ENCODE measurements around the gene KCNMA1. TPM values are rescaled to one million over a fixed set of nuclear protein-coding genes. Genes with fewer than 3 reads are reported as not detected.

Gene KCNMA1
- total RNA-seq, 1 donor from 2014 or later, result 41.3 TPM

DNA sequence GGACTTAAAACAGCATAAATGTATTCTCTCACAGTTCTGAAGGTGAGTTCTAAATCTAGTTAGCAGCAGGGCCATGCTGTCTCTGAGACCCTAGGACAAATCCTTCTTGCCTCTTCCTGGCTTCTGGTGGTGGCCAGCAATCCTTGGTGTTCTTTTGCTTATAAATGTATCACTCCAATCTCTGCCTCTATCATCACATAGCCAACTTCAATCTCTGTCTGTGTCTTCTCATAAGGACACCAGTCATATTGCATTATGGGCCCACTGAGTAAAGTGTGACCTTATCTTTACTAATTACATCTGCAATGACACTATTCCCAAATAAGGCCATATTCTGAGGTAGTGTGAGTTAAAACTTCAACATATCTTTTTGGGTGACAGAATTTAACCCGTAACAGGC is 778.9 kb downstream of the KCNMA1 start:
- Histone ChIP-seq H3K27me3 (ENCODE audit: low read depth) (no peaks in the 10 kb centered on the region), H3K36me3 (no peaks in the 10 kb centered on the region), H3K4me3 (no peak overlapping the region), H3K4me1 (no peaks in the 10 kb centered on the region), H3K9me3 (no peaks in the 10 kb centered on the region), H3K27ac (no peak overlapping the region)
- TF ChIP-seq, protein P1, sequence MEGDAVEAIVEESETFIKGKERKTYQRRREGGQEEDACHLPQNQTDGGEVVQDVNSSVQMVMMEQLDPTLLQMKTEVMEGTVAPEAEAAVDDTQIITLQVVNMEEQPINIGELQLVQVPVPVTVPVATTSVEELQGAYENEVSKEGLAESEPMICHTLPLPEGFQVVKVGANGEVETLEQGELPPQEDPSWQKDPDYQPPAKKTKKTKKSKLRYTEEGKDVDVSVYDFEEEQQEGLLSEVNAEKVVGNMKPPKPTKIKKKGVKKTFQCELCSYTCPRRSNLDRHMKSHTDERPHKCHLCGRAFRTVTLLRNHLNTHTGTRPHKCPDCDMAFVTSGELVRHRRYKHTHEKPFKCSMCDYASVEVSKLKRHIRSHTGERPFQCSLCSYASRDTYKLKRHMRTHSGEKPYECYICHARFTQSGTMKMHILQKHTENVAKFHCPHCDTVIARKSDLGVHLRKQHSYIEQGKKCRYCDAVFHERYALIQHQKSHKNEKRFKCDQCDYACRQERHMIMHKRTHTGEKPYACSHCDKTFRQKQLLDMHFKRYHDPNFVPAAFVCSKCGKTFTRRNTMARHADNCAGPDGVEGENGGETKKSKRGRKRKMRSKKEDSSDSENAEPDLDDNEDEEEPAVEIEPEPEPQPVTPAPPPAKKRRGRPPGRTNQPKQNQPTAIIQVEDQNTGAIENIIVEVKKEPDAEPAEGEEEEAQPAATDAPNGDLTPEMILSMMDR (IDR thresholded peaks at IDR 0.05), result no peak
- ATAC-seq (no peak), DNase-seq (no peak)
- intact Hi-C loops (cut with DNase I), result no loop called here

DNA sequence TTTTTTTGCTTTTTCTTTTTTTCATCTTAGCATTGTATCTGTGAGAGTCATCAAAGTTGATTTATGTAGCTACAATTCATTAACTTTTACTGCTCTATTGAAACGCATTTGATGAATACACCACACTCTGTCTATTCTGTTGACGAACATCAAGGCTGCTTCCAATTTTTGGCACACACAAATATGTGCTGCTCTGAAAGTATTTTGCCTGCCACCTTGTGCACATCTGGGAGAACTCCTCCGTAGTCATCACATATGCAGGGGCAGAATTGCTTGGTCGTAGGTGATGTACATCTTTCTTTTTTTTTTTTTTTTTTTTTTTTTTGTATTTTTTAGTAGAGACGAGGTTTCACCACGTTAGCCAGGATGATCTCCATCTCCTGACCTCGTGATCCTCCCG is 796.8 kb downstream of the KCNMA1 start:
- TF ChIP-seq, protein P1 (IDR thresholded peaks at IDR 0.05), result no peak
- H3K4me3 ChIP-seq, result no peak overlapping the region
- DNase-seq (no peak), ATAC-seq (no peak)
- intact Hi-C loops (cut with DNase I), result no loop called here
- no peaks in the 10 kb centered on the region for H3K36me3 ChIP-seq
- H3K27me3 ChIP-seq (ENCODE audit: low read depth), result no peaks in the 10 kb centered on the region
- no peaks in the 10 kb centered on the region for H3K9me3 ChIP-seq
- H3K4me1 ChIP-seq, result no peaks in the 10 kb centered on the region
- H3K27ac ChIP-seq, result no peak overlapping the region

DNA sequence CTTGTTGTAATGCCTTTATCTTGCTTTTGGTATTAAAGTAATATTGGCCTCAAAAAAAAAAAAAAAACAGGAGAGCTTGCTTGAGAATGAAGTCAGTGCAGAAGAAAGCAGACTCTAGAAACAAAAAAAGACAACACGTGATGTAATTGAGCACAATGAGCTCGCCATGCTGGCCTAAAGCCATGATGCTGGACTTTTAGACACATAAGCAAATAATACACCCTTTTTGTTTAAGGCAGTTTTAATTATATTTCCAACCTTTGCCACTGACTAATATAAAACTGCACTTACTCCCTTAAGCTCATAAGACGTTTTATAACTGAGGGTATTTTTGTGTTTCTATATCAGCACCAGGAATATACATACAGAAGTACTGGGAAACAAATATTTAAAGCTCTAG is 798.3 kb downstream of the KCNMA1 start:
- Histone ChIP-seq H3K9me3 (no peaks in the 10 kb centered on the region), H3K4me3 (no peak overlapping the region), H3K4me1 (no peaks in the 10 kb centered on the region), H3K27me3 (ENCODE audit: low read depth) (no peaks in the 10 kb centered on the region), H3K27ac (no peak overlapping the region), H3K36me3 (no peaks in the 10 kb centered on the region)
- ATAC-seq, result no peak
- TF ChIP-seq, protein P1 (IDR thresholded peaks at IDR 0.05), result no peak
- intact Hi-C loops (cut with DNase I), result no loop called here
- no peak for DNase-seq

DNA sequence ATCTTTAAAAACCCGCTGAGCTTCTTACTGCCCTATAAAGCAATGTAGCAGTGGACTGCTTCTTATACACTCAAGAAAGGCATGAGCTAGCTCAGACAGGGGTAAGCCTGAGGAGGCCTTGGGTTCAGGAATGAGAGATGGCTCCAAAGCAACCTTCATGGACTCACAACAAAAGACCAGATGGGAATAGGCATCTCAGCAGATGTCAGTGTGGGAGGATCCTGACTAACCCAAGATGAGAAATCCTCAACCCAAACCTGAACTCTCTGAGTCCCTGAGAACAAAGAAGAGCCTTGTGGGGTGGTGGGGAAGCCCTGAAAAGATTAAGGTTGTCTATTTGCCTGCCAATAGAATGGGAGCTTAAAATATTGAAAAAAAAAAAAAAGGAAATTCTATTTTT is 807.4 kb downstream of the KCNMA1 start:
- ATAC-seq (no peak), DNase-seq (no peak)
- no peaks in the 10 kb centered on the region for H3K27me3 ChIP-seq (ENCODE audit: low read depth)

DNA sequence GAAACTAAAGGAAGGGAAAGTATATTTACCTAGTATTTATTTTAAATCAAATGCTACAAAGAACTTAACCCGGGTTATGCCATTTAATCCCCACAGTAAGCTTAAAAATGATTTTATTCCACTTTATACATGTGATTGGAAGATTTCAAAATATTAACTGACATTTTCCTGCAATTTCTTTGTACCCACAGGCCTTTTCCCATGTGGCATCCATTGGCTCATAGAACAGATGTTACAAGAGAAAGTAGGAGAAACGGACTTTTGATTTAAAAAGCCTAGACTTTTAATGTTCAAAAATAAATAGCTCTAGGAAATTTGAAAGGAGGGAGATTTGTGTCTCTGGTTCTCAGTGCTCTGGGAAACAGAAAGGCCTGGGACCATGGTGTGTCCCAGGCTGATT is 807.9 kb downstream of the KCNMA1 start:
- Histone ChIP-seq H3K4me1 (no peaks in the 10 kb centered on the region), H3K4me3 (no peak overlapping the region), H3K9me3 (no peaks in the 10 kb centered on the region), H3K36me3 (no peaks in the 10 kb centered on the region), H3K27me3 (ENCODE audit: low read depth) (no peaks in the 10 kb centered on the region), H3K27ac (no peak overlapping the region)
- ATAC-seq (no peak), DNase-seq (no peak)
- TF ChIP-seq, protein P1 (IDR thresholded peaks at IDR 0.05), result no peak
- intact Hi-C loops (cut with DNase I), result no loop called here

More for the DNA sequence above, 807.4 kb downstream of the KCNMA1 start:
- Histone ChIP-seq H3K27ac (no peak overlapping the region), H3K4me3 (no peak overlapping the region), H3K4me1 (no peaks in the 10 kb centered on the region), H3K36me3 (no peaks in the 10 kb centered on the region), H3K9me3 (no peaks in the 10 kb centered on the region)
- TF ChIP-seq, protein P1 (IDR thresholded peaks at IDR 0.05), result no peak
- intact Hi-C loops (cut with DNase I), result no loop called here
